Rectal smooth muscle tissue (tissue), 1 donor: ENCODE measurements around the gene SMC6.
A peak's percentile ranks its signal among the peaks of the same experiment; 100 is the strongest.

ENCODE experiments used
- H3K27ac ChIP-seq: one replicate; pipeline ENCODE4 v1.7.0; 2013; ENCODE audit warnings: low read depth, low read length, inconsistent platforms
- H3K27me3 ChIP-seq: one replicate; pipeline ENCODE4 v1.7.0; 2013; ENCODE audit warnings: low read length; ENCODE audit not compliant: control insufficient read depth, insufficient read depth
- H3K36me3 ChIP-seq: one replicate; pipeline ENCODE4 v1.7.0; 2013; ENCODE audit warnings: low read length; ENCODE audit not compliant: control insufficient read depth, insufficient read depth
- H3K4me1 ChIP-seq: one replicate; pipeline ENCODE4 v1.7.0; 2013; ENCODE audit warnings: low read length; ENCODE audit not compliant: control insufficient read depth, insufficient read depth
- H3K4me3 ChIP-seq: one replicate; pipeline ENCODE4 v1.7.0; 2013; ENCODE audit warnings: low read length
- H3K9ac ChIP-seq: one replicate; pipeline ENCODE4 v1.7.0; 2013; ENCODE audit warnings: low read length

The SMC6 gene

GRCh38 chr2:17757321-17757720, 3.7 kb upstream of the SMC6 start:
- Histone ChIP-seq H3K9ac (no peak overlapping the region), H3K27me3 (no peaks in the 10 kb centered on the region), H3K27ac (no peak overlapping the region), H3K36me3 (no peaks in the 10 kb centered on the region), H3K4me3 (no peak overlapping the region), H3K4me1 (peaks cover 5% of the 10 kb centered on the region)

- H3K4me3 ChIP-seq = no peak overlapping the region
- peaks cover 5% of the 10 kb centered on the region for H3K4me1 ChIP-seq
- H3K36me3 ChIP-seq = no peaks in the 10 kb centered on the region
- H3K9ac ChIP-seq = no peak overlapping the region
- H3K27me3 ChIP-seq = no peaks in the 10 kb centered on the region
- H3K27ac ChIP-seq = no peak overlapping the region
These were observed 3.1 kb upstream of the SMC6 start for GRCh38 chr2:17756668-17757067.

- Histone ChIP-seq H3K27ac (no peak overlapping the region), H3K27me3 (no peaks in the 10 kb centered on the region), H3K9ac (peak overlapping the region; percentile 19)
These were observed 1.3 kb upstream of the SMC6 start for GRCh38 chr2:17754773-17755425.

GRCh38 chr2:17752892-17753802, 463 bp downstream of the SMC6 start:
- Histone ChIP-seq H3K27ac (peak overlapping the region; percentile 94), H3K4me1 (peaks cover 5% of the 10 kb centered on the region), H3K9ac (peak overlapping the region; percentile 54), H3K4me3 (peak overlapping the region; percentile 71), H3K27me3 (no peaks in the 10 kb centered on the region), H3K36me3 (no peaks in the 10 kb centered on the region)

More at GRCh38 chr2:17754773-17755425, 1.3 kb upstream of the SMC6 start:
- peaks cover 5% of the 10 kb centered on the region for H3K4me1 ChIP-seq
- peak overlapping the region; percentile 71 for H3K4me3 ChIP-seq
- no peaks in the 10 kb centered on the region for H3K36me3 ChIP-seq

- Histone ChIP-seq H3K4me1 (peaks cover 5% of the 10 kb centered on the region), H3K4me3 (no peak overlapping the region), H3K36me3 (no peaks in the 10 kb centered on the region), H3K9ac (no peak overlapping the region), H3K27ac (no peak overlapping the region), H3K27me3 (no peaks in the 10 kb centered on the region)
These were observed 1.4 kb downstream of the SMC6 start for GRCh38 chr2:17752246-17752645.

- Histone ChIP-seq H3K36me3 (no peaks in the 10 kb centered on the region), H3K27me3 (no peaks in the 10 kb centered on the region), H3K9ac (no peak overlapping the region), H3K4me3 (no peak overlapping the region), H3K27ac (no peak overlapping the region), H3K4me1 (peaks cover 5% of the 10 kb centered on the region)
These were observed 3.7 kb downstream of the SMC6 start for GRCh38 chr2:17749753-17750438.

GRCh38 chr2:17748745-17749144, 4.9 kb downstream of the SMC6 start:
- Histone ChIP-seq H3K36me3 (peaks cover 3% of the 10 kb centered on the region), H3K4me1 (no peaks in the 10 kb centered on the region), H3K4me3 (no peak overlapping the region), H3K9ac (no peak overlapping the region), H3K27ac (no peak overlapping the region), H3K27me3 (no peaks in the 10 kb centered on the region)

- no peak overlapping the region for H3K4me3 ChIP-seq
- H3K4me1 ChIP-seq = no peaks in the 10 kb centered on the region
- H3K36me3 ChIP-seq = peaks cover 3% of the 10 kb centered on the region
- H3K27me3 ChIP-seq = no peaks in the 10 kb centered on the region
- H3K27ac ChIP-seq = no peak overlapping the region
- H3K9ac ChIP-seq = no peak overlapping the region
These were observed 5.7 kb downstream of the SMC6 start for GRCh38 chr2:17747684-17748452.

- H3K9ac ChIP-seq = no peak overlapping the region
- no peak overlapping the region for H3K4me3 ChIP-seq
- no peaks in the 10 kb centered on the region for H3K27me3 ChIP-seq
- H3K27ac ChIP-seq = no peak overlapping the region
- H3K36me3 ChIP-seq = peaks cover 8% of the 10 kb centered on the region
- no peaks in the 10 kb centered on the region for H3K4me1 ChIP-seq
These were observed 13.4 kb downstream of the SMC6 start for GRCh38 chr2:17740203-17740602.

GRCh38 chr2:17736989-17737388, 16.6 kb downstream of the SMC6 start:
- Histone ChIP-seq H3K36me3 (peaks cover 6% of the 10 kb centered on the region), H3K27ac (no peak overlapping the region), H3K9ac (no peak overlapping the region), H3K27me3 (no peaks in the 10 kb centered on the region), H3K4me1 (no peaks in the 10 kb centered on the region), H3K4me3 (no peak overlapping the region)

GRCh38 chr2:17735864-17736263, 17.7 kb downstream of the SMC6 start:
- H3K4me3 ChIP-seq = no peak overlapping the region
- H3K36me3 ChIP-seq = peaks cover 7% of the 10 kb centered on the region
- no peak overlapping the region for H3K9ac ChIP-seq
- H3K4me1 ChIP-seq = no peaks in the 10 kb centered on the region
- no peak overlapping the region for H3K27ac ChIP-seq
- H3K27me3 ChIP-seq = no peaks in the 10 kb centered on the region

- Histone ChIP-seq H3K36me3 (peaks cover 7% of the 10 kb centered on the region), H3K4me1 (no peaks in the 10 kb centered on the region), H3K27me3 (no peaks in the 10 kb centered on the region), H3K27ac (no peak overlapping the region), H3K9ac (no peak overlapping the region), H3K4me3 (no peak overlapping the region)
These were observed 20.0 kb downstream of the SMC6 start for GRCh38 chr2:17733599-17733998.
